GM21447 (cell line): ENCODE measurements around the gene SMPDL3B.
A peak's percentile ranks its signal among the peaks of the same experiment; 100 is the strongest.

Experiments used
- ATAC-seq: cut with Tn5 transposase; IDR thresholded peaks from one replicate; pipeline ENCODE4 v1.9.1; 2021; ENCODE audit not compliant: unreplicated experiment

SMPDL3B gene

GRCh38 chr1:27940297-27940696 lies 5.5 kb downstream of the SMPDL3B start:
- ATAC-seq = no peak

- no peak for ATAC-seq
Measured at GRCh38 chr1:27940870-27941560, 6.2 kb downstream of the SMPDL3B start.

GRCh38 chr1:27941671-27942540 lies 7.1 kb downstream of the SMPDL3B start:
- no peak for ATAC-seq

DNA sequence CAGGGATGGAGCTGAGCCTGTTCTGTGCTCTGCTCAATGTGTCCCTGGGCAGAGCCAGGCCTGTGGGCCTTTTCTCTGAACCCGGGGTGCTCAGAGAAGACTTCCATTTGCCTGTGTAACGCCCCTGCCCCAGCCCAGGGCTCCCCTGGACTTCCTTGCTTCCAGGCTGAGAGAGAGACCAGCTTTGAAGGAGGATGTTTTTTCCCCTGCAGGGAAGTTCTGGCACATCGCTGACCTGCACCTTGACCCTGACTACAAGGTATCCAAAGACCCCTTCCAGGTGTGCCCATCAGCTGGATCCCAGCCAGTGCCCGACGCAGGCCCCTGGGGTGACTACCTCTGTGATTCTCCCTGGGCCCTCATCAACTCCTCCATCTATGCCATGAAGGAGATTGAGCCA lies 10.2 kb downstream of the SMPDL3B start:
- ATAC-seq = no peak

- no peak for ATAC-seq
Measured at GRCh38 chr1:27949027-27949426, 14.2 kb downstream of the SMPDL3B start.

- ATAC-seq = no peak
Measured at GRCh38 chr1:27951396-27951795, 16.6 kb downstream of the SMPDL3B start.

- no peak for ATAC-seq
Measured at GRCh38 chr1:27952147-27952546, 17.3 kb downstream of the SMPDL3B start.

- no peak for ATAC-seq
Measured at GRCh38 chr1:27954186-27954585, 19.4 kb downstream of the SMPDL3B start.

- ATAC-seq = no peak
Measured at GRCh38 chr1:27955076-27955475, 20.3 kb downstream of the SMPDL3B start.

GRCh38 chr1:27956761-27957160 lies 22.0 kb downstream of the SMPDL3B start:
- ATAC-seq = no peak

DNA sequence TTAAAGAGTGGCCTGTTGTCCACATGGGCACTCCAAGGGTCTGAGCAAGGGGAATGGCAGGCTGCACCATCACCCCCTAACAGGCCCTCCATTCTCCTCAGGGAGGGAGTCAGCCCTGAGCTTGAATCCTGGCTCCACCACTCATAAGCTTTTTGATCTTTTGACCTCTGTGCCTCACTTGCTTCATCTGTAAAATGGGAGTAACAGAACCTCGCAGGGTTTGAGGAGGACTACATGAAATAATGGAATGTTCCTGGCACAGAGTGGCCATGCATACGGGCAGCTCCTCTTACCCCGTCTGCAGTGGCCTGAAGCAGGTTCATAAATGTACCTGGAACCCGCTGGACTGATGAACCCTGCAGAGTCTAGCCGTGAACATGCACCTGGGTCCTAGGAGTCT lies 22.9 kb downstream of the SMPDL3B start:
- no peak for ATAC-seq

GRCh38 chr1:27958513-27958912 lies 23.7 kb downstream of the SMPDL3B start:
- no peak for ATAC-seq

GRCh38 chr1:27959792-27960603 lies 25.2 kb downstream of the SMPDL3B start, which contains the start of gene XKR8:
TSS of gene XKR8 (plus strand) at chr1:27959973. CDS start at chr1:27960070, 97 bp downstream.
- ATAC-seq = peak; percentile 76

DNA sequence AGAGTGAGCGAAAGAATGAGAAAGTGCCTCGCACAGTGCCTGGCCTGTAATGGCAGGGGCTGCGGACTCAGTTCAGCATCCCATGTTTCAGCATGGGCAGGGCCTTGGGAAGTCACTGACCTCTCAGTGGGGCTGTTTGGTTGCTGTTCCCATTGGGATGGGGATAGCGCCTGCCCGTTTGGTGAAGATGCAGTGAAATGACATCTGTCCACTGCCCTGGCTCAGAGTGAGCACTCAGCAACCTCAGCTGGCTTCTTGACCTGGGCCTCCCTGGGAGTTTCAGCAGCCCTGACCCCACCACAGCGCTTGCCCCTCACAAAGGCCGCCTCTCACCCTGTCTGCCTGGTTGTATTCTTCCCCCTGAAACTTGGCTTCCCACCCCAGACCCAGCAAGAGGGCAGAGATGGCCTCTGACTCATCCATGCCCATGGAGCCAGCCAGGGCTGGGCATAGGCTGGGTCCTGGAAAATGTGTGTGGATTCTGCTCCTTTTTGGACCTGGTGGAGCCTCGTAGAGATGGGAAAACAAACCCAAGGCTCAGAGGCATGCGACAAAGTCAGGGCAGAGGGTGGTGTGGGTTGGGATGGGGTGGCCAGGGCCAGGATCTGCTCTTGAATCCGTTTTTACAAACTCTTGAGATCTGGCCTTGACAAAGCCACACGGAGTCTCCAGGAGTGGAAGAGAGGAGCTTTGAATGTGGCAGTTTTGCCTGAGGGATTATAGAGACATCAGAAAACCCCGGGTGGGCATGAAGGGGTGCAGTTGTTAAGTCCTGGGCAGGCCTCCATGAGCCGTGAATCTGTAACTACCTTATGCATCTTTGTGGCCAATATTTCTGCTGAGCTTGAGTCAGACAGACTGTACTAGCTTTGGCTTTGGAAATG lies 26.2 kb downstream of the SMPDL3B start:
- no peak for ATAC-seq

DNA sequence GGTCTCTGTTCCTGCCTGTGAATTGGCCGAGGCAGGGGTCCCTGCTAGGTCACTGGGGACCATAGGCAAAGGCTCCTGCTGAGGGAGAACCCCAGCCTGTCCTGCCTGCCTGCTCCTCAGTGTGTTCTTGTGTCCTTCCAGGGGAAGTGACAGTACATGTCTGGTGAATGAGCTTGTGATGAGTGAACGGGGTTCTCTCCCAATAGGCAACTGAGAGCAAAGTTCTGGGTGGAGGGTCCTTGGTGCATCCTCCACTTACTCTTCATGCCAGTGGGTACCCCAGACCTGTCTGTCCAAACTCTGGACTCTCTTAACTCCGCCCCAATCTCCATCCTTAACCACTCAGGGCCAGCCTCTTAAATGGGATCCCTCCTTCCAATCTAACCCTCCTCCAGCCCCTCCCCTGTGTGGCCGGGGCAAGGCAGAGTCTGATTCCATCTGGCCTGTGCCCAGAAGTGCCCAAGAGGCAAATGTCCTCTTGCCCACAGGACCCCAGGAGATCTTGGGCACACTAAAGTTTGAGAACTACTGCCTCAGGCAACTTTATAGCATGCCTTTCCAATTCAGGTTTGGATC lies 26.9 kb downstream of the SMPDL3B start:
- no peak for ATAC-seq

DNA sequence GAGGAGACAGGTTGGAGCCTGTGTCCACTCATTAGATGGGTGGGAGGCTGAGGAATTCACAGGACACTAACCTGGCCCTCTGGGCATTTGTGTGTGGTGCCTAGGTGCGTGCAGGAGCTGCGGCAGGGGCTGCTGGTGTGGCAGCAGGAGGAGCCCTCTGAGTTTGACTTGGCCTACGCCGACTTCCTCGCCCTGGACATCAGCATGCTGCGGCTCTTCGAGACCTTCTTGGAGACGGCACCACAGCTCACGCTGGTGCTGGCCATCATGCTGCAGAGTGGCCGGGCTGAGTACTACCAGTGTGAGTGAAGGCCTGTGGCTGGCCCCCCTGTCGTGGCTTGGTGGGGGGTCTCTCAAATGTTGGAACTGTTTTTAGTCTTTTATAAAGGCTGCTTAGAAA lies 28.6 kb downstream of the SMPDL3B start:
- ATAC-seq = no peak

- no peak for ATAC-seq
Measured at GRCh38 chr1:27966402-27967105, 31.8 kb downstream of the SMPDL3B start.

GRCh38 chr1:27967106-27967883 lies 32.5 kb downstream of the SMPDL3B start:
- ATAC-seq = no peak
